IMR-90 (cell line): ENCODE data around the gene PSMB2. TPM values are rescaled to one million over a fixed set of nuclear protein-coding genes. Genes with fewer than 3 reads are reported as not detected.

Source experiments
- ATAC-seq: fragments of 200-7000 bp; cut with Tn5 transposase; 2 replicates; pipeline ENCODE4 v1.9.1; 2020; ENCODE audit warnings: low read depth, mild to moderate bottlenecking, moderate library complexity
- BruUV-seq: library from RNA; stranded (reverse); fragments of 400-500 nt; replicated peaks from 2 replicates; lab custom pipeline; 2021; lab: Mats Ljungman, UMichigan
- CTCF ChIA-PET: fragments of 300-600 bp; formaldehyde crosslinking; extraction: SDS; loops from one replicate; lab custom pipeline; 2021; ENCODE audit warnings: antibody characterized with exemption; lab: Yijun Ruan, JAX
- POLR2A ChIA-PET: fragments of 300-600 bp; sonication (Branson Sonifier 250); formaldehyde crosslinking; loops from one replicate; lab custom pipeline; 2022; ENCODE audit warnings: antibody characterized with exemption; ENCODE audit not compliant: unreplicated experiment; lab: Charles Lee
- DNase-seq: peaks from one replicate; pipeline ENCODE4 v3.0.0; 2013
- H2AFZ ChIP-seq: replicated peaks from 2 replicates; pipeline ENCODE3; 2013; ENCODE audit warnings: low read length, mild to moderate bottlenecking; ENCODE audit not compliant: poor library complexity
- H2AK5ac ChIP-seq: 2 replicates; pipeline ENCODE4 v1.6.1; 2013; ENCODE audit warnings: low read depth, low read length, inconsistent platforms
- H2AK9ac ChIP-seq: replicated peaks from 2 replicates; pipeline ENCODE3; 2013; ENCODE audit warnings: mild to moderate bottlenecking, low read depth, low read length, moderate library complexity; ENCODE audit not compliant: poor library complexity
- H2BK120ac ChIP-seq: 2 replicates; pipeline ENCODE4 v1.6.1; 2013; ENCODE audit warnings: low read depth, low read length, inconsistent platforms
- H2BK15ac ChIP-seq: 3 replicates; pipeline ENCODE4 v1.6.1; 2013; ENCODE audit warnings: low read depth, low read length, inconsistent platforms
- H2BK20ac ChIP-seq: 2 replicates; pipeline ENCODE4 v1.6.1; 2013; ENCODE audit warnings: low read depth, mild to moderate bottlenecking, inconsistent platforms, low read length, moderate library complexity
- H2BK5ac ChIP-seq: 2 replicates; pipeline ENCODE4 v1.6.1; 2013; ENCODE audit warnings: mild to moderate bottlenecking, low read depth, low read length, inconsistent platforms; ENCODE audit not compliant: poor library complexity, severe bottlenecking
- H3K14ac ChIP-seq: replicated peaks from 2 replicates; pipeline ENCODE4 v1.6.1; 2013; ENCODE audit warnings: low read depth, low read length, inconsistent platforms
- H3K18ac ChIP-seq: 2 replicates; pipeline ENCODE4 v1.6.1; 2013; ENCODE audit warnings: low read depth, low read length, control low read depth
- H3K23ac ChIP-seq: 2 replicates; pipeline ENCODE4 v1.6.1; 2013; ENCODE audit warnings: low read depth, low read length, inconsistent platforms
- H3K27ac ChIP-seq: 2 replicates; pipeline ENCODE4 v1.5.1; 2013; ENCODE audit warnings: mild to moderate bottlenecking, control low read depth, low read length; ENCODE audit not compliant: insufficient read depth
- H3K27me3 ChIP-seq: 2 replicates; pipeline ENCODE4 v1.6.1; 2013; ENCODE audit warnings: low read length; ENCODE audit not compliant: control insufficient read depth, insufficient read depth
- H3K36me3 ChIP-seq: 2 replicates; pipeline ENCODE4 v1.6.1; 2013; ENCODE audit warnings: low read length, mixed read lengths; ENCODE audit not compliant: control insufficient read depth, insufficient read depth
- H3K4ac ChIP-seq: 2 replicates; pipeline ENCODE4 v1.6.1; 2013; ENCODE audit warnings: low read depth, low read length, inconsistent platforms
- H3K4me1 ChIP-seq: 2 replicates; pipeline ENCODE4 v1.6.1; 2013; ENCODE audit warnings: low read length, mixed read lengths; ENCODE audit not compliant: control insufficient read depth, insufficient read depth
- H3K4me2 ChIP-seq: 2 replicates; pipeline ENCODE4 v1.6.1; 2013; ENCODE audit warnings: low read depth, mild to moderate bottlenecking, control low read depth, low read length, moderate library complexity
- H3K4me3 ChIP-seq: 2 replicates; pipeline ENCODE4 v1.5.1; 2013; ENCODE audit warnings: low read depth, mild to moderate bottlenecking, control low read depth, low read length, moderate library complexity; ENCODE audit not compliant: insufficient read depth
- H3K56ac ChIP-seq: 2 replicates; pipeline ENCODE4 v1.6.1; 2013; ENCODE audit warnings: low read length, inconsistent platforms; ENCODE audit not compliant: insufficient read depth; ENCODE audit errors: extremely low read depth
- H3K79me1 ChIP-seq, 2 experiments: 2 replicates each; pipeline ENCODE4 v1.6.1; 2013; ENCODE audit warnings: low read length in 2 of 2, inconsistent platforms in 1 of 2, low read depth in 1 of 2
- H3K9ac ChIP-seq: 2 replicates; pipeline ENCODE4 v1.6.1; 2013; ENCODE audit warnings: low read depth, low read length, control low read depth
- H3K9me1 ChIP-seq: 2 replicates; pipeline ENCODE4 v1.6.1; 2013; ENCODE audit warnings: low read length, inconsistent platforms; ENCODE audit not compliant: insufficient read depth
- H3K9me3 ChIP-seq: 2 replicates; pipeline ENCODE4 v1.6.1; 2013; ENCODE audit warnings: low read length; ENCODE audit not compliant: control insufficient read depth, insufficient read depth
- H4K20me1 ChIP-seq: 2 replicates; pipeline ENCODE4 v1.6.1; 2013; ENCODE audit warnings: low read length, inconsistent platforms; ENCODE audit not compliant: insufficient read depth
- H4K5ac ChIP-seq: 2 replicates; pipeline ENCODE4 v1.6.1; 2013; ENCODE audit warnings: mild to moderate bottlenecking, low read depth, low read length, control low read depth
- H4K8ac ChIP-seq, 2 experiments: 2 replicates each; pipeline ENCODE4 v1.6.1; 2013; ENCODE audit warnings: low read depth in 2 of 2, low read length in 2 of 2, control low read depth in 1 of 2, inconsistent platforms in 1 of 2
- H4K91ac ChIP-seq: 2 replicates; pipeline ENCODE4 v1.6.1; 2013; ENCODE audit warnings: low read depth, low read length, inconsistent platforms; ENCODE audit not compliant: insufficient read depth
- BHLHE40 ChIP-seq: fragments of 150-350 bp; IDR thresholded peaks from 2 replicates; pipeline ENCODE4 v1.6.1; 2016; ENCODE audit warnings: mild to moderate bottlenecking, low read depth, low read length
- CEBPB ChIP-seq: IDR thresholded peaks from 2 replicates; pipeline ENCODE4 v1.6.1; 2012; ENCODE audit warnings: low read depth, low read length, improper control_type of control experiment
- CHD1 ChIP-seq: IDR thresholded peaks from 2 replicates; pipeline ENCODE4 v1.6.1; 2012; ENCODE audit warnings: low read depth, low read length, improper control_type of control experiment
- FOS ChIP-seq: fragments of 150-350 bp; IDR thresholded peaks from 2 replicates; pipeline ENCODE4 v1.6.1; 2016; ENCODE audit warnings: low read depth, low read length
- MAFK ChIP-seq: IDR thresholded peaks from 2 replicates; pipeline ENCODE4 v1.6.1; 2012; ENCODE audit warnings: low read depth, low read length, improper control_type of control experiment
- NFE2L2 ChIP-seq: fragments of 150-350 bp; IDR thresholded peaks from 2 replicates; pipeline ENCODE4 v1.6.1; 2016; ENCODE audit warnings: low read depth, mild to moderate bottlenecking, low read length
- RAD21 ChIP-seq: IDR thresholded peaks from 2 replicates; pipeline ENCODE4 v1.6.1; 2012; ENCODE audit warnings: low read length, improper control_type of control experiment
- RCOR1 ChIP-seq: IDR thresholded peaks from 2 replicates; pipeline ENCODE4 v1.6.1; 2012; ENCODE audit warnings: mild to moderate bottlenecking, low read length, improper control_type of control experiment; ENCODE audit not compliant: insufficient replicate concordance
- RFX5 ChIP-seq: IDR thresholded peaks from 2 replicates; pipeline ENCODE4 v1.8.0; 2012; ENCODE audit warnings: low read depth, mild to moderate bottlenecking, low read length, moderate library complexity
- SMC3 ChIP-seq: fragments of 150-350 bp; IDR thresholded peaks from 2 replicates; pipeline ENCODE4 v1.6.1; 2016; ENCODE audit warnings: low read depth, mild to moderate bottlenecking, antibody characterized with exemption, low read length, moderate library complexity
- WGBS, 2 experiments: methylation state at CpG; one replicate each; pipeline versions ENCODE4 v1.1.5 to v1.1.7; 2013; ENCODE audit warnings: missing lambda C conversion rate in 2 of 2; ENCODE audit not compliant: insufficient read length in 1 of 2; ENCODE audit errors: extremely low coverage in 2 of 2; 5-methylcytosine and 5-hydroxymethylcytosine counted together
- dilution Hi-C: fragments of 300-500 bp; cut with HindIII; formaldehyde crosslinking; loops from one replicate; pipeline ENCODE4 v1.14.3; 2018; ENCODE audit warnings: low sequenced_read_pairs; ENCODE audit not compliant: unreplicated experiment
- in situ Hi-C: fragments of 300-500 bp; cut with MboI; formaldehyde crosslinking; loops from 3 replicates; pipeline ENCODE4 v1.14.3; 2019; ENCODE audit warnings: low sequenced_read_pairs, inconsistent platforms, mixed read lengths
- intact Hi-C: fragments of 100-400 bp; cut with micrococcal nuclease; formaldehyde crosslinking; loops from 2 replicates; pipeline ENCODE4 v1.10.0; 2022
- polyA plus RNA-seq, 3 experiments: library from polyadenylated mRNA; depleted of rRNA; stranded (reverse); fragments of >200 nt; gene quantifications; 2 replicates each; pipeline ENCODE4 v1.2.3, GENCODE V29; 2012; ENCODE audit warnings: low replicate concordance in 1 of 3
- total RNA-seq: library from RNA; depleted of rRNA; stranded (reverse); fragments of >200 nt; gene quantifications from 2 replicates; pipeline ENCODE4 v1.2.3, GENCODE V29; 2012
- TF ChIP-seq, protein P1 (sequence below): fragments of 150-350 bp; IDR thresholded peaks from 2 replicates; pipeline ENCODE4 v1.6.1; 2017; ENCODE audit warnings: mild to moderate bottlenecking, antibody characterized with exemption, low read length, low read depth

Gene PSMB2
- total and polyA plus RNA-seq, 2 of the 4 experiments (the other 2 are of a cell fraction): 23.8 to 86.2 TPM

DNA sequence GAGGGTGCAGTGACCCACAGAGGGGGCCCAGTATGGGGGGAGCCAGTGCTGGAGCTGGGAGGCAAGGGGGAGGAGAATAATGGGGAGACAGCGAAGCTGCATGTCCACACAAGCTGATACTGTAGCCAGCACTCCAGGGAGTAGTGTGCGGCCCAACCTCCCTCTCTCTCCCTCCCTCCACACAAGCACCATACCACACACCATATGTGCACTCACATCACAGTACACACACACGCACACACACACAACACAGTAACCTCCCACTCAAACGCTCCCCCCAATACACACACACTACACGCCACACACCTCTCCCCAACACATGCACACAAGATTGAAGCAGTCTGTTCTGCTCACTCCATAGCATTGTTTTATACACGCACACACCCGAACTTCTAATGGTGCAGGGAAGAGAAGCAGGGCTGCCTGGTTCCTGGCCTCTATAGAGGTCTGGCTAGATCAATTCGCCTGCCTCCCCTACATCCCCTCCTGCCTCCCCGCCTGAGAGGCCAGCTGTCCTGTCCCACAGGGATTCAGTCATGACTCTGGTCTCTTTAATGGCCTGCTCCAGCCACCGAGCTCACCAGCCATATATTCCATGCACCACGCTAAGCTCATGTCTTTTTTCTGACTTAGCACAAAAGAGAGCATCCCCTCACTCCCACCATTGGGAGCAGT is 79.9 kb downstream of the PSMB2 start:
- intact Hi-C loops (no loop called here), dilution Hi-C loops (no loop called here), in situ Hi-C loops (loop anchor here (5.0 to 10.0 kb wide), 2 partner anchors 109 to 367 kb away; partner anchors contain the start of gene SFPQ)
- peak overlapping the region; percentile 63 for H2AK9ac ChIP-seq
- CTCF ChIA-PET: interaction anchor here (1.2 kb wide), 1 partner anchor 111 kb away, joined by 3 read pairs; no protein-coding TSS in a partner anchor
- no peak overlapping the region for H2BK5ac ChIP-seq
- H4K8ac ChIP-seq: no peak overlapping the region
- H3K9me3 ChIP-seq: no peaks in the 10 kb centered on the region
- H2BK20ac ChIP-seq: no peak overlapping the region
- H4K20me1 ChIP-seq: peaks cover 42% of the 10 kb centered on the region
- POLR2A ChIA-PET: interaction anchor here (1.1 kb wide), 1 partner anchor 109 kb away, joined by 4 read pairs; no protein-coding TSS in a partner anchor
- no peak overlapping the region; the same call in 2 of the 3 replicates for H2BK15ac ChIP-seq
- H3K27me3 ChIP-seq: no peaks in the 10 kb centered on the region
- no peak overlapping the region for H3K56ac ChIP-seq
- no peak overlapping the region for H3K9ac ChIP-seq
- no peak overlapping the region for H3K4me3 ChIP-seq
- no peak overlapping the region for H3K27ac ChIP-seq
- no peak for ATAC-seq
- no peak overlapping the region for H3K4me2 ChIP-seq
- no peaks in the 10 kb centered on the region for H3K9me1 ChIP-seq
- H2AK5ac ChIP-seq: no peak overlapping the region
- H2BK120ac ChIP-seq: no peak overlapping the region
- no peak overlapping the region for H3K14ac ChIP-seq
- H3K4ac ChIP-seq: no peak overlapping the region
- peaks cover 10 to 43% of the 10 kb centered on the region in 2 experiments for H3K79me1 ChIP-seq
- no TSS peak for BruUV-seq
- H3K4me1 ChIP-seq: peaks cover 5% of the 10 kb centered on the region; the same call in 1 of the 2 replicates
- peaks cover 34% of the 10 kb centered on the region for H3K36me3 ChIP-seq
- no peak overlapping the region for H4K5ac ChIP-seq
- peak overlapping the region; percentile 21 for H2AFZ ChIP-seq
- 81% methylated on average over 3 of the region's 11 CpGs; no CpG with 5 or more reads in 1 of the 2 experiments for WGBS, 2 experiments
- TF ChIP-seq CEBPB: no peak
- TF ChIP-seq, protein P1, sequence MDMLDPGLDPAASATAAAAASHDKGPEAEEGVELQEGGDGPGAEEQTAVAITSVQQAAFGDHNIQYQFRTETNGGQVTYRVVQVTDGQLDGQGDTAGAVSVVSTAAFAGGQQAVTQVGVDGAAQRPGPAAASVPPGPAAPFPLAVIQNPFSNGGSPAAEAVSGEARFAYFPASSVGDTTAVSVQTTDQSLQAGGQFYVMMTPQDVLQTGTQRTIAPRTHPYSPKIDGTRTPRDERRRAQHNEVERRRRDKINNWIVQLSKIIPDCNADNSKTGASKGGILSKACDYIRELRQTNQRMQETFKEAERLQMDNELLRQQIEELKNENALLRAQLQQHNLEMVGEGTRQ: no peak
- no peak for TF ChIP-seq NFE2L2
- no peak for TF ChIP-seq FOS
- no peak for TF ChIP-seq CHD1
- no peak for TF ChIP-seq RAD21
- no peak for TF ChIP-seq RCOR1
- no peak for TF ChIP-seq SMC3
- TF ChIP-seq RFX5: no peak
- TF ChIP-seq MAFK: no peak
- no peak for TF ChIP-seq BHLHE40
- H3K18ac ChIP-seq: no peak overlapping the region
- DNase-seq: no peak
- no peak overlapping the region for H4K91ac ChIP-seq
- no peak overlapping the region; the same call in 1 of the 2 replicates for H3K23ac ChIP-seq
